GM21360 (cell line): ENCODE results near the gene CCNK.

Experiments used
- ATAC-seq: cut with Tn5 transposase; IDR thresholded peaks from one replicate; pipeline ENCODE4 v1.9.1; 2021; ENCODE audit warnings: mild to moderate bottlenecking, moderate library complexity; ENCODE audit not compliant: unreplicated experiment

The CCNK gene

DNA sequence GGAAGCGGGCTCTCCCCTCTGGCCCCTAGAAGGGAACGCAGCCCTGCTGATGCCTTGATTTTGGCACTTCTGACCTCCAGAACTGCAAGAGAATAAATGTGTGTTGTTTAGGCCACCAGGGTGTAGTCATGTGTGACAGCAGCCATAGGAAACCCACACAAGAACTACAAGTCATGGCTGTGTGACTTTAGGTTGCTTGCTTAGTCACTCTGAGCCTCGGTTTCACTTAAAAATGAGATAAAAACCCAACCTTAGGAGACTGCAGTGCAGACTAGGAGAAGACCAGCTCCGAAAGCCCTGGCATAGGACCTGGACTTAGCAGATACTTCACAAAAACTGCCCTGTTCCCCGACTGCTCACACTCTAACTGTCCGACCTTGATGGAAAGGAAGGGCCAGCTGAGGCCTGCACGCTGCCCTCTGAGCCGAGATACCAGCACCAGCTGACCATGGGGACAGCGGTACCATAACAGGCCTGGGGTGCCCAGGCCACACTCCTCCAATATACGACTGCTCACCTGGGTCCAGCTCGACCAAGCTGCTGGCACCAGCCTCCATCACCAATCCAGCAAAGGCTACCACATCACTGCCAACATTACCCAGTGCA lies 69.3 kb downstream of the CCNK start:
- ATAC-seq = no peak

DNA sequence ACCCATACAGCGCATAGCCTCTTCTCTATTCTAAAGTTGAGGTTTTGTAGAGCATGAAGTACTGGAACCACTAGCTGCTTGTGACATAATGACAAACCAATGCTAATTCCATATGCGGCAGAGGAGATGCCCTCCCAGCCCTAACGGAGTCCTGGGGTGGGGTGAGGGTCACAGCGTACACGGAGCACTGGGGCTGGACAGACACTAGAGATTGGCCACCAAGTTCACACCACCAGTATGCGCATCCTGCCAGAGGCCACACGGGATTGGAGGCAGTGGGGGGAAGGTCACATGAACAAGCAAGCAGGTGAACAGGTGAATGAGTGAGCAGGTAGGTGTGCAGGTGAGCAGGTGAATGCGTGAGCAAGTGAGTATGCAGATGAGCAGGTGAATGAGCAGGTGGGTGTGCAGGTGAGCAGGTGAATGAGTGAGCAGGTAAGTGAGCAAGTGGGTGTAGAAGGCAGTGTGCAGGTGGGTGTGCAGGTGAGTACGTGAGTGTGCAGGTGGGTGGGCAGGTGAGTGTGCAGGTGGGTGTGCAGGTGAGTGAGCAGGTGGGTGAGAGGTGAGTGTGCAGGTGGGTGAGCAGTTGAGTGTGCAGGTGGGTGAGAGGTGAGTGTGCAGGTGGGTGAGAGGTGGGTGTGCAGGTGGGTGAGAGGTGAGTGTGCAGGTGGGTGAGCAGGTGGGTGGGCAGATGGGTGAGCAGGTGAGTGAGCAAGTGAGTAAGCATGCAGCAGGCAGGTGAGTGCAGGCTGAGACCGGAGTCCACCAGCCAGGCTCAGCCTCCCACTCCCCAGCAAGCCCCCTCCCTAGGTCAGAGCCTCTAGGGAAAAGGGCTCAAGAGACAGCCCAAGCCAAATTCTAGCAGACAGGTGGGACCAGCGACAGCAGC lies 70.1 kb downstream of the CCNK start:
- no peak for ATAC-seq

DNA sequence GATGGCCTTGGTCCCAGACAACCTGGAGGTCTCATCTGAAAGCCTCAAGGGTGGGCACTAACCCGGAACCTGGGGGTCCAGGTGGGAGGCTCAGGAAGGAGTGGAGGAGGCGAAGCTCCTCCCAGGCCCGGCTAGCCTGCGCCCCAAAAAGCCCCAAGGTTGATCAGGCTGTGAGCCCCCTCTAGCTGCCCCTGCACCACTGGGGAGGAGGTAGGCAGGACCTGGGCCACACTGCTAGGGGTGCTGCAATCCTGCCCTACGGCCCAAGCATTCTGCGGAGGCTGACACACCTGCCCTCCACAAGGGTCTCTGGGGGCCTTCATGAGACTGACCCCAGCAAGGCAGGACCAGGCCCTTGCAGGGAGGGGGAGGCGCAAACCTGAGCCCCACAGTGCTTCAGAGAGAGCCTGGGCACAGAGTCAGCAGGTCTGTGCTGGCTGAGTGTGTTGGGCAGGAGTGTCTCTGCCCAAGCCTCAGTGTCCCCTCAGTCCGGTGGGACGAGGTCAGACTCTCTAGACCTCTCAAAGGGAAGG lies 70.9 kb downstream of the CCNK start:
- no peak for ATAC-seq

DNA sequence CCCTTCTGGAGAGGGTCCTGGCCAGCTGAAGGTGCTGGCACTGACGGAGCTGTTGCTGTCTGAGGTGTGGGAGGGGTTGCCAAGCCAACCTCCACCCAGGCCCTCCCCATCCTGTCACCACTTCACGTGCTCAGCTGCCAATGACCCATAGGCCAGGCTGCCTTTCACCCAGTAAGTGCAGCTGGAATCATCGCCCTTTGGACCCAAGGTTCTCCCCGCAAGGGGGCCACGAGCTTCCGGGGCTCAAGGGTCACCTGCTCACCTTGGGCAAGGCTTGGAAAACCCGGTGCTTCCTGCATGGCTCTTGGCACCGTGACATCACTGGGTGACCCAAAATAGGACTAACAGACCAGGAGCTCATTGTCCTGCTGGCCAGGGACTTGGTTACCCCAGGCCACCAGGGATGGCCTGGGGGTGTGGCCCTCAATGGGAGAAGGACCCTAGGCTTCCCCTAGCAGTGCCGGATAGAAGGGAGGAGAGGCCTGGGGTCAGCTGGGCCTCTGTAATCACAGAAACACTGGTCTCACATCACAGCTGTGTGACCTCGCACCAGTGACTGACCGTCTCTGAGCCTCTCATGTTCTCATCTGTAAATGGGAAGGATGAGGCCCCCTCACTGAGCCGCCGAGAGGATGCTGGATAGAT lies 71.5 kb downstream of the CCNK start:
- ATAC-seq = no peak

- no peak for ATAC-seq
These were observed 73.0 kb downstream of the CCNK start for GRCh38 chr14:99554184-99554583.

GRCh38 chr14:99554757-99555531 lies 73.7 kb downstream of the CCNK start:
- ATAC-seq = no peak

DNA sequence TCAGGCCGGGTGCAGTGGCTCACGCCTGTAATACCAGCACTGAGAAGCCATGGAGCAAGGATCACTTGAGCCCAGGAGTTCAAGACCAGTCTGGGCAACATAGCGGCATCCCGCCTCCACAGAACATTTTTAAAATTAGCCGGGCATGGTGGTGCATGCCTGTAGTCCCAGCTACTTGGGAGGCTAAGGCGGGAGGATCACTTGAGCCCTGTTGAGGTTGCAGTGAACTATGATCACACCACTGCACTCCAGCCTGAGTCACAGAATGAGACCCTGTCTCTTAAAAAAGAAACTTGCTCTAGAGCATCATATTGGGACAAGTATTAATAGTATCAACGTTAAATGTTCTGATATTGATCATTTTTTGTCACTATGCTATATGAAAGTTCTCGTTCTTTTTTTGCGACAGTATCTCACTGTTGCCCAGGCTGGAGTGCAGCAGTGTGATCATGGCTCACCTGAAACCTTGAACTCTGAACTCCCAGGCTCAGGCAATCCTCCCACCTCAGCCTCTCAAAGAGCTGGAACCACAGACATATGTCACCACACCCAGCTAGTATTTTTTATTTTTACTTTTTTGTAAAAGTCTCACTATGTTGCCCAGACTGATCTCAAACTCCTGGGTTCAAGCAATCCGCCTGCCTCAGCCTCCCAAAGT lies 75.1 kb downstream of the CCNK start:
- no peak for ATAC-seq

DNA sequence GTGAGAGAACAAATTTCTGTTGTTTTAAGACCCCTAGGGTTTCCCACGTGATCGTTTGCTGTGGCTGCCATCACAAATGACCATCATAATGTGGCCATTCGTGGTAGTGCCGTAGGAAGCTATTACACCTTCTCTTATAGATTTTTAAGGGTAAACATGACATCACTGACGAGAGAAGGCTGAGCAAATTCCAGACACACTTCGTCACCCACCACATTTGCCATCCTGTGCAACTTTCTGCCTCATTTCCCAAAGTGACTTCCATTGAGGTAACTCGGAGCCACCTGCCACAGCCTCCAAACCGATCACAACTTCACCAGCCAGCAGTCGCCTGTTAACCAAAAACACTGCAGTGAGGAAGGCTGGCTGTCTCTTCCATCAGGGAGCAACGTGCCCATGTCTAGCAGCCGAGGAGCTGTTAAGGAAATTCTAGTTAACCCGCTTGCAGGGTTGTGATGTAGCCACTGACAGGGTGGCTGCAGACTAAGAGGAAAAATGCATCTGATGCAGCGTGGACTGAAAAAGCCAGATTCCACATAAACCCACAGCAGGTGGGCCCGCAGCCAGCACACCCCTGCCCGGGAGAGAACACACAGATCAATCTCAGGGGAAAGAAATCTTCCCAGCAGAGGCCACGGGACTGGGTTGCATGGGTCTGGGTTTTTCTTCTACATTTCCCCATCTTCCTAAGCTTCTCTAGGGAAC lies 78.2 kb downstream of the CCNK start:
- ATAC-seq = no peak

GRCh38 chr14:99560403-99560802 lies 79.2 kb downstream of the CCNK start:
- no peak for ATAC-seq

GRCh38 chr14:99560922-99561683 lies 79.9 kb downstream of the CCNK start:
- no peak for ATAC-seq

- no peak for ATAC-seq
These were observed 80.7 kb downstream of the CCNK start for GRCh38 chr14:99561864-99562263.
